Omental fat pad (tissue), 4 donors: ENCODE data around the gene RILPL2. TPM values are rescaled to one million over a fixed set of nuclear protein-coding genes. Genes with fewer than 3 reads are reported as not detected.
"Not testable (repeated sequence)": the region's sequence is repeated elsewhere in the genome, so short reads cannot be mapped to it uniquely, and the experiment has no call there.

Source experiments
- ATAC-seq: fragments of 150-250 bp; one replicate; pipeline ENCODE4 v1.9.1; 2016; ENCODE audit warnings: mild to moderate bottlenecking, moderate library complexity; ENCODE audit not compliant: low FRiP score
- DNase-seq: peaks from one replicate; pipeline ENCODE4 v3.0.0-alpha.2; 2019; ENCODE audit warnings: low spot score
- CTCF ChIP-seq, 3 donors: fragments of 450-650 bp; IDR thresholded peaks; one replicate each; pipeline ENCODE4 v1.5.1; 2016 to 2017; ENCODE audit warnings: antibody characterized with exemption in 3 of 3, mild to moderate bottlenecking in 3 of 3, moderate library complexity in 2 of 3
- total RNA-seq, 4 donors: library from RNA; depleted of rRNA; stranded (reverse); fragments of >200 nt; gene quantifications; one replicate each; pipeline ENCODE4 v1.1.0, GENCODE V29; 2016

RILPL2 gene
- total RNA-seq, 4 donors from 2014 or later = 8.9 to 12.7 (median 10.1) TPM

- ATAC-seq (no peak), DNase-seq (no peak)
- no peak for TF ChIP-seq CTCF (IDR thresholded peaks at IDR 0.05)
Observed at GRCh38 chr12:123387508-123388176, 48.8 kb downstream of the RILPL2 start.

GRCh38 chr12:123385536-123385935 is 50.9 kb downstream of the RILPL2 start:
- not testable (repeated sequence) for ATAC-seq, DNase-seq

GRCh38 chr12:123384994-123385376 is 51.5 kb downstream of the RILPL2 start:
- no peak for DNase-seq
- TF ChIP-seq CTCF (IDR thresholded peaks at IDR 0.05) = no peak
- ATAC-seq = no peak

GRCh38 chr12:123384318-123384993 is 52.0 kb downstream of the RILPL2 start:
- ATAC-seq = no peak
- no peak for DNase-seq
- TF ChIP-seq CTCF (IDR thresholded peaks at IDR 0.05) = no peak

- ATAC-seq (no peak), DNase-seq (no peak)
- TF ChIP-seq CTCF (IDR thresholded peaks at IDR 0.05) = no peak
Observed at GRCh38 chr12:123382684-123383083, 53.8 kb downstream of the RILPL2 start.

GRCh38 chr12:123379391-123379790 is 57.1 kb downstream of the RILPL2 start:
- ATAC-seq = no peak
- DNase-seq = no peak
- TF ChIP-seq CTCF (IDR thresholded peaks at IDR 0.05) = no peak

- not testable (repeated sequence) for ATAC-seq, DNase-seq
Observed at GRCh38 chr12:123372415-123372814, 64.1 kb downstream of the RILPL2 start.

- ATAC-seq, DNase-seq: not testable (repeated sequence)
Observed at GRCh38 chr12:123371667-123372368, 64.7 kb downstream of the RILPL2 start.
